Measurements from ENCODE around the gene ADGRG2. TPM values are rescaled to one million over a fixed set of nuclear protein-coding genes. Genes with fewer than 3 reads are reported as not detected.

The ADGRG2 gene
- total and polyA plus RNA-seq, 2 donors (not counting 1 experiment from before 2014, with no cell fraction given) = not detected

- intact Hi-C loops (cut with micrococcal nuclease) = no loop called here
- no peaks in the 10 kb centered on the region for H4K20me1 ChIP-seq (ENCODE audit: control insufficient read depth, insufficient read depth, low read length, poor library complexity, severe bottlenecking)
- ChIA-PET POLR2A (no interaction called here), CTCF (no interaction called here)
- no peaks in the 10 kb centered on the region for H3K27me3 ChIP-seq (replicated peaks in 1 of 4; ENCODE audit: control extremely low read depth in 1 of 4, control insufficient read depth in 3 of 4, insufficient read depth in 4 of 4, low read length in 3 of 4)
- DNase-seq = no peak
- H3K4me2 ChIP-seq (replicated peaks; ENCODE audit: low read depth, low read length, poor library complexity, severe bottlenecking) = no peak overlapping the region
- no peak for ATAC-seq (ENCODE audit: low read depth)
- H3K9me3 Mint-ChIP-seq (ENCODE audit: insufficient read depth) = no peaks in the 10 kb centered on the region
- no peak overlapping the region for H3K4me3 Mint-ChIP-seq
- TF ChIP-seq CTCF (IDR thresholded peaks at IDR 0.05) = no peak
- TF ChIP-seq EZH2 (IDR thresholded peaks at IDR 0.05; ENCODE audit: borderline replicate concordance, insufficient read depth, low read depth, low read length, poor library complexity, severe bottlenecking) = no peak
- H3K4me3 ChIP-seq (ENCODE audit: control extremely low read depth in 1 of 5, extremely low read depth in 1 of 5, insufficient read depth in 1 of 5, low read depth in 2 of 5, low read length in 4 of 5) = no peak overlapping the region
- no peaks in the 10 kb centered on the region for H3K79me2 ChIP-seq (ENCODE audit: control insufficient read depth, insufficient read depth, low read length)
- no peak overlapping the region for H3K9ac ChIP-seq (ENCODE audit: low read length)
- H3K4me1 ChIP-seq (ENCODE audit: control insufficient read depth in 2 of 2, insufficient read depth in 2 of 2, low read length in 2 of 2) = no peaks in the 10 kb centered on the region
- no peak overlapping the region for H3K27ac Mint-ChIP-seq
- H3K36me3 ChIP-seq (replicated peaks in 1 of 2; ENCODE audit: control extremely low read depth in 1 of 2, control insufficient read depth in 1 of 2, extremely low read depth in 1 of 2, insufficient read depth in 2 of 2, low read length in 1 of 2) = no peaks in the 10 kb centered on the region
- H3K4me1 Mint-ChIP-seq = no peaks in the 10 kb centered on the region
- no CpG with 5 or more reads among the region's 4 CpGs for WGBS (ENCODE audit: insufficient coverage)
- H3K9me3 ChIP-seq (ENCODE audit: control extremely low read depth in 1 of 3, control insufficient read depth in 2 of 3, insufficient read depth in 1 of 3, low read length in 2 of 3) = no peaks in the 10 kb centered on the region
- H2AFZ ChIP-seq (ENCODE audit: insufficient read depth, low read depth, low read length, poor library complexity, severe bottlenecking) = no peak overlapping the region
- H3K27me3 Mint-ChIP-seq = no peaks in the 10 kb centered on the region
- H3K27ac ChIP-seq (ENCODE audit: low read length in 2 of 2) = no peak overlapping the region
Observed at GRCh38 chrX:19007868-19008267, 114.4 kb downstream of the ADGRG2 start.

GRCh38 chrX:19007011-19007410, 115.3 kb downstream of the ADGRG2 start:
- H3K4me1 Mint-ChIP-seq = no peaks in the 10 kb centered on the region
- H3K36me3 ChIP-seq (replicated peaks in 1 of 2; ENCODE audit: control extremely low read depth in 1 of 2, control insufficient read depth in 1 of 2, extremely low read depth in 1 of 2, insufficient read depth in 2 of 2, low read length in 1 of 2) = no peaks in the 10 kb centered on the region
- no peak overlapping the region for H2AFZ ChIP-seq (ENCODE audit: insufficient read depth, low read depth, low read length, poor library complexity, severe bottlenecking)
- no peak overlapping the region for H3K4me2 ChIP-seq (replicated peaks; ENCODE audit: low read depth, low read length, poor library complexity, severe bottlenecking)
- no peak overlapping the region for H3K4me3 ChIP-seq (ENCODE audit: control extremely low read depth in 1 of 5, extremely low read depth in 1 of 5, insufficient read depth in 1 of 5, low read depth in 2 of 5, low read length in 4 of 5)
- H3K9ac ChIP-seq (ENCODE audit: low read length) = no peak overlapping the region
- H3K79me2 ChIP-seq (ENCODE audit: control insufficient read depth, insufficient read depth, low read length) = no peaks in the 10 kb centered on the region
- DNase-seq (no peak), ATAC-seq (ENCODE audit: low read depth) (no peak)
- H3K27me3 Mint-ChIP-seq = no peaks in the 10 kb centered on the region
- POLR2A ChIA-PET = no interaction called here
- H3K9me3 ChIP-seq (ENCODE audit: control extremely low read depth in 1 of 3, control insufficient read depth in 2 of 3, insufficient read depth in 1 of 3, low read length in 2 of 3) = no peaks in the 10 kb centered on the region
- no peak for TF ChIP-seq CTCF (IDR thresholded peaks at IDR 0.05)
- no peak for TF ChIP-seq EZH2 (IDR thresholded peaks at IDR 0.05; ENCODE audit: borderline replicate concordance, insufficient read depth, low read depth, low read length, poor library complexity, severe bottlenecking)
- no peaks in the 10 kb centered on the region for H4K20me1 ChIP-seq (ENCODE audit: control insufficient read depth, insufficient read depth, low read length, poor library complexity, severe bottlenecking)
- H3K27ac ChIP-seq (ENCODE audit: low read length in 2 of 2) = no peak overlapping the region
- WGBS (ENCODE audit: insufficient coverage) = 98% methylated on average over 6 of the region's 7 CpGs
- H3K27me3 ChIP-seq (replicated peaks in 1 of 4; ENCODE audit: control extremely low read depth in 1 of 4, control insufficient read depth in 3 of 4, insufficient read depth in 4 of 4, low read length in 3 of 4) = no peaks in the 10 kb centered on the region
- intact Hi-C loops (cut with micrococcal nuclease) = no loop called here
- H3K9me3 Mint-ChIP-seq (ENCODE audit: insufficient read depth) = no peaks in the 10 kb centered on the region
- no peak overlapping the region for H3K27ac Mint-ChIP-seq
- CTCF ChIA-PET = no interaction called here
- no peak overlapping the region for H3K4me3 Mint-ChIP-seq
- no peaks in the 10 kb centered on the region for H3K4me1 ChIP-seq (ENCODE audit: control insufficient read depth in 2 of 2, insufficient read depth in 2 of 2, low read length in 2 of 2)

All from B cell (primary cell).